Measurements from ENCODE around the gene PPP2R2B.

DNA sequence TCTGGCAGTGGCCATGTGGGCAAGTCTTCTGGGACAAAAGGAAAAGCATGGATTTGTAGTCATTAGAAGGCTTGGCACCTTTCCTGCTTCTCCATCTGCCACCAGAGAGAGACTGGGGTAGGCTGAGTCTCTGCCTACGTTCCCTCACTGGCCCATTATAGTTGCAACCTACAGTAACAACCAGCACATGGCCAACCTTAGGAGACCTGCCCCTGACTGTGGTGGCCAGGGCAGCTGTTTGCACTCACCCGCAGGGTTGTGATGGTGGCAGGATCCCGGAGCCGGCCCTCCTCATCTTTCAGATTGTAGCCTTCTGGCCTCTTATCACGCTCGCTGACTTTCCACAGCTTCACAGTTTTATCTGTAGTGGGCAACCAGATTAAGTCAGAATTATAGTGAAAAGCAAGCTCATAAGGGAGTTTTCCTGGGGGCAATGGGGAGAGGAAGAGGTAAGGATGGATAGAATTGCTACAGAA, 187.6 kb downstream of the PPP2R2B start:
- TF ChIP-seq POLR2A (IDR thresholded peaks at IDR 0.05; ENCODE audit: low read length) (no peak), GATA1 (IDR thresholded peaks at IDR 0.05; ENCODE audit: low read depth, low read length) (no peak)

Measured in erythroblast (primary cell).